ENCODE measurements around the gene GNAT3. TPM values are rescaled to one million over a fixed set of nuclear protein-coding genes. Genes with fewer than 3 reads are reported as not detected.

GNAT3 gene
- not detected in 2 replicates for total RNA-seq

DNA sequence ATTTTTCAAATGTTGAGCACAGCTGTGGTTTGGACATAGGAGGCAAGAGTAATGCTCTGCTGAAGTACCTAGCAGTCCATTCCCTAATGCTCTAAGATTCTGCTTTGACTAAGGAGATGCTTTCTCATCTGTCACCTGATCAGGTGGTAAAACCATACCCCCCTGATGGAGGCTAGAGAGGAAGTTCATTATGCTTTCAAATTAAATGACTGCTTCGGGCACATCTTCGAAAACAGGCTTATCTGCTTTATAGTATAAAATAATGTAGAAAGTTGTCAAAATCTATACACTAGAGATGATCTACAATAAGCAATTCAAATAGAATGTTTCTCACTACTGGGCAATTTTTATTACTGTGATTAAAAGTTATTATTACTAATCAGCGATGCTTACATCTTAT is at the start of gene GNAT3:
Gene GNAT3 (minus strand): TSS at position 101 of the 400 bp plus-strand sequence. CDS start 138 bp downstream, outside the sequence.

Other genes starting within 250 kb of the GNAT3 start
- 0.43 TPM in 1 of 2 replicates, not detected in the other for gene CD36, start 126.6 kb upstream of the GNAT3 start, total RNA-seq

Data from articular chondrocyte of knee joint (primary cell).